T-helper 2 cell treated with Interferon-gamma antibody and Interleukin-4, amounts not matched to agents 100 ng/mL and 5 ng/mL, for 36 hours (primary cell): Measurements from ENCODE around the gene PRKACG. TPM values are rescaled to one million over a fixed set of nuclear protein-coding genes. Genes with fewer than 3 reads are reported as not detected.
"Not testable (repeated sequence)": the region's sequence is repeated elsewhere in the genome, so short reads cannot be mapped to it uniquely, and the experiment has no call there.

Experiments used
- intact Hi-C: fragments of 100-400 bp; cut with micrococcal nuclease; formaldehyde crosslinking; loops from one replicate; pipeline ENCODE4 v1.15.1; 2023
- total RNA-seq: library from RNA; stranded (reverse); gene quantifications from 2 replicates; pipeline ENCODE4 v1.2.3, GENCODE V29; 2022

PRKACG gene
- total RNA-seq, 1 donor from 2014 or later, result not detected

DNA sequence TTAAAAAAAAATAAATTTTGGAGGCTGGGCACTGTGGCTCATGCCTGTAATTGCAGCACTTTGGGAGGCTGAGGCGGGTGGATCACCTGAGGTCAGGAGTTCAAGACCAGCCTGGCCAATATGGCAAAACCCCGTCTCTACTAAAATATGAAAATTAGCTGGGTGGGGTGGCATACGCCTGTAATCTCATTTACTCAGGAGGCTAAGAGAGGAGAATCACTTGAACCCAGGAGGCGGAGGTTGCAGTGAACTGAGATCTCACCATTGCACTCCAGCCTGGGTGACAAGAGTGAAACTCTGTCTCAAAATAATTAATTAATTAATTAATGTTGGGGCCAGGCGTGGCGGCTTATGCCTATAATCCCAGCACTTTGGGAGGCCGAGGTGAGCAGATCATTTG is 27.0 kb downstream of the PRKACG start:
- intact Hi-C loops, result not testable (repeated sequence)

DNA sequence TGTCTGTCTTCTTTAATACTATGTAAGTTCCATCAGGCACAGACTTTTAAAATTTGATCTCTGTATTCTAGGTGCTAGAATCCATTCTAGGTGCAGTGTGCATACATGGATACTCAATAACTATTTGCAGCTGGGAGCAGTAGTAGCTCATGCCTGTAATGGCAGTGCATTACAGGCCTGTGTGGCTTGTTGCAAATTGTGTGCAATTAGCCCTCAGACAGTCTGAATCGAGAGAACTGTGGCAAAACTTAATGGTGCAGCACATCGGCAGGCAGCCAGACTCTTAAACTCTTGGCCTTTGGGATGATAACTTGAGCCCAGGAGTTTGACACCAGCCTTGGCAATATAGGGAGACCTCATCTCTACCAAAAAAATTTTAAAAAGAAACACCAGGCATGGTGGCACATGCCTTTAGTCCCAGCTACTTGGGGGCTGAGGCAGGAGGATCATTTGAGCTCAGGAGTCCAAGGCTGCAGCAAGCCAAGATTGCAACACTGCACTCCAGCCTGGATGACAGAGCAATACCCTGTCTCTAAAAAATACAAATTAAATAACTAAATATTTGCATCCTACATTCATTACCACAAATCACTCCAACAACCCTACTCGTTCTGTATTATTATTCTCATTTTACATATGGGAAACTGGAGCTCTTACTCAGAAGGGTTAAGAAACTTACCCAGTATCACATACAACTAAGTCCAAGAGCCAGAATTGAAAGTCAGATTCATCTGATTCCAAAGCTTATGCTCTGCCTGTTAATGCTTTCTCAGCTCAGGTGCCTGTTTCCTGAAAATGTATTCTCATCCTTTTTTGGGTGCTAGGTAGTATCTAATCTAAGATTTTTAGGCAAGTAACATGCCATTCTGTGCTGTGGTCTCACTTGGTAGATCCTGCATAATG is 30.1 kb downstream of the PRKACG start:
- intact Hi-C loops, result loop anchor here (5.0 kb wide), 1 partner anchor 276 kb away; the partner anchor contains the start of gene PIP5K1B

DNA sequence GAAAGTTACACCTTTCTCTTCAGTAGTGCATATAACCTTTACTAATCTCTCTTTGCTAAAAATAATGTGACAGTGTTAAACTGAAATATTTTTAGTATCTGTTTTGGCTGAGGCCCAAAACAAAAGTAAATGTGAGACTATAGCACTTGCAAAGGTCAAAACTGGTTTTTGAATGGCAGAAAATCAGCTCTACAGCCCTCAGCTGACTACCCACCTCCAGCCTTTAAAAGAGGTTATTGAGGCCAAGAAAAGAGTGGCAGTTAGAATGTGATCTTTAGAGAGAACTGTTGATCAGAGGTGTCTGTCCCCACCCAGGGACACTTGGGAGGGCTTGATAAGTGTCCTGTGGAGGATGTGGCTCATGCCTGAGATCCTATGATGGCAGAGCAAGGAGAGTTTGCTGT is 30.9 kb downstream of the PRKACG start:
- intact Hi-C loops, result loop anchor here (5.0 kb wide), 1 partner anchor 276 kb away; the partner anchor contains the start of gene PIP5K1B

DNA sequence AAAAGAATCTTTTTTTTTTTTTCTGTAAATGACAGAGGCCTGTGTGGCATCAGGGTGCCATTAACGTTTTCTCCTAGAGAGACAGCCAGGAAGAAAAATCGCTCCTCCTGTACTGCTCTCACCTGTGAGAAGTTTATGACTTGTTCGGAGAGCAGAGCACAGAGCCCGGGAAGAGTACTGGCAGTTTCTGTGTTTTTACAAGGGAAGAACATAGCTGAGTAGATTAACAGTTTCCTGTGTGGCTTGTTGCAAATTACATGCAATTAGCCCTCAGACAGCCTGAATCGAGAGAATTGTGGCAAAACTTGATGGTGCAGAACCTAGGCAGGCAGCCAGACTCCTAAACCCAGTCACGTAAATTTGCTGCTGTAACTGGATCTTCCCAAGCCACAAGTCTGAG is 32.1 kb downstream of the PRKACG start:
- intact Hi-C loops, result loop anchor here (2.0 to 5.0 kb wide), 2 partner anchors 17 to 274 kb away; partner anchors contain the start of gene PIP5K1B

- intact Hi-C loops, result loop anchor here (2.0 to 5.0 kb wide), 2 partner anchors 18 to 273 kb away; partner anchors contain the start of gene PIP5K1B
These were observed 33.5 kb downstream of the PRKACG start for GRCh38 chr9:68980341-68980914.

DNA sequence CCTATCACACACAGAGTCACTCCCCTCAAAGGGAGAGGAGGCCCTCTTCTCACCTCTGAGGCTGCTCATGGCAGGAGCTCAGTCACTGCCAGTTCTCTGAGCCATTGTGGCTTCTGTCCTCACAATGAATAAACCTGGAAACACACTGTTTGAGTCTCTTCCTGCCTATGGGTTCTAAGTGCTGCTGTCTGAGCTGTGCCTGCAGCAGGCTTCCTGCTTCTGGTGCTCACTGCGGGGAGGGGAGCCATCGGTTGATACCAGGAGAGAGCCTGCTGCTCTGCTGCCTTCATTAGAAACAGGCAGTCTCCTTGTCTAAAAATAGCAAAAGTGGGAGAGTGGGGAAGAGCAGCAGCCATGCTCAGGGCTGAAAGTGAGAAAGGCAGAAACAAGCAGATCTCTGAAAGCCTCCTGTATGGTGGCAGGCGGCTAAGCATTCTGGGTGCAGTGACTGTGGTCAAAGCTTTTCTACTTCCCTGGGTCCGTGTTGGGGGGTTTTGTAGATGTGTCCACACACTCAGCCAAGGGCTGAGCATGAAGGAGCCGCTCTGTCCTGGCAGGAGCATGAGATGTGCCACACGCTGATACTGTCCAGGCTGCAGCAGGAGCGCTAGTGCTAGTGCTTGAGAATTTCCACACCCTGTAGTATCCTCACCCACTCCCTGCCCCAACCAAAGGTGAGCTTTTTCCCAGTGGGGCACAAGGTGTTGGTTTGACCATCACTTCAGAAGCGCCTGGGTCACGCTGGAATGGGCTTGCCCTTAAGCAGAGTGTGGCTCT is 34.2 kb downstream of the PRKACG start:
- intact Hi-C loops, result loop anchor here (2.0 to 5.0 kb wide), 2 partner anchors 19 to 272 kb away; partner anchors contain the start of gene PIP5K1B

DNA sequence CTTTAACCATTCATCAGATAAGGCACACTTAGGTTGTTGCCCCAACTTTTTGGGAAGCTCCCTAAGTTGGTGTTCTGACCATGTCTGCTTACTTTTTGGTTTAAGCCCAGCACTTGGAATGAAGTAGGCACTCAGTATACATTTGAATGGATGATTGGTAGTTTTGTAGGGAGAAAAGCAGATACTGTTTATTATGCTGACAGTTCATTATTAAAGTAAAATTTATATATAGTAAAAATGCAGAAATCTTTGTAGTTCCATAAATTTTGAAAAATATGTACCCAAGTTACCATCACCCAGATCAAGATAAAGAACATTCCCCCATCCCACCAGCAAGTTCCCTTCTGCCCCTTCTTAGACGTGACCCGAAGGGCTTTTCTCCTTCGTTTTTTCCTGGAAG is 35.4 kb downstream of the PRKACG start:
- intact Hi-C loops, result no loop called here

DNA sequence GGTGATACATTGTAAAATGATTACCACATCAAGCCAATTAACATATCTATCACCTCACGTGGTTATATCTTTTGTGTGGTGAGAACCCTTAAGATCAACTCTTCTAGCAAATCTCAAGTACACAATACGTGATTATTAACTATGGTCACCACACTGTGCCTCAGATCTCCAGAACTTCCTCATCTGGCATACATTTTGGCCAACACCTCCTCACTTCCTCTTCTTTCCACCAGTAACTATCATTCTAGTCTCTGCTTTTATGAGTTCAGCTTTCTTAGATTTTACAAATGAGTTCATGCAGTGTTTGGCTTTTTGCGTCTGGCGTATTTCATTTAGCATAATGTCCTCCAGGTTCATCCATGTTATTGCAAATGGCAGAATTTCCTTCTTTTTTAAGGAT is 35.8 kb downstream of the PRKACG start:
- intact Hi-C loops, result no loop called here

- intact Hi-C loops, result loop anchor here (2.0 kb wide), 1 partner anchor 53 kb away; no protein-coding TSS in a partner anchor
These were observed 38.4 kb downstream of the PRKACG start for GRCh38 chr9:68975365-68976043.

DNA sequence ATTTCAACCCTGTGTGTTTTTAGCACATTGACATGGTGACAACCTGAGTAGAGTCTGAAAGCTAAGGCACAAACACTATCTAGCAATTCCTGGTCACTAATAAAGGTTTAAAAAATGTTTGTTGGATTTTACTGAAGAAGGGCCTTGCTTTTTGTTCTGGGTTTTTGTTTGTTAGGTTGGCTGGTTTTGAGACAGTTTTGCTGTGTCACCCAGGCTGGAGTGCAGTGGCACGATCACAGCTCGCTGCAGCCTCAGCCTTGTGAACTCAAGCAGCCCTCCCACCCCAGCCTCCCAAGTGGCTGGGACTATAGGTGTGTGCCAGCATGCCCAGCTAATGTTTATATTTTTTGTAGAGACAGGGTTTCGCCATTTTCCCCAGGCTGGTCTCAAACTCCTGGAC is 39.0 kb downstream of the PRKACG start:
- intact Hi-C loops, result loop anchor here (2.0 to 5.0 kb wide), 2 partner anchors 54 to 78 kb away; no protein-coding TSS in a partner anchor

GRCh38 chr9:68974431-68974830 is 39.5 kb downstream of the PRKACG start:
- intact Hi-C loops, result loop anchor here (2.0 to 5.0 kb wide), 2 partner anchors 54 to 77 kb away; no protein-coding TSS in a partner anchor

DNA sequence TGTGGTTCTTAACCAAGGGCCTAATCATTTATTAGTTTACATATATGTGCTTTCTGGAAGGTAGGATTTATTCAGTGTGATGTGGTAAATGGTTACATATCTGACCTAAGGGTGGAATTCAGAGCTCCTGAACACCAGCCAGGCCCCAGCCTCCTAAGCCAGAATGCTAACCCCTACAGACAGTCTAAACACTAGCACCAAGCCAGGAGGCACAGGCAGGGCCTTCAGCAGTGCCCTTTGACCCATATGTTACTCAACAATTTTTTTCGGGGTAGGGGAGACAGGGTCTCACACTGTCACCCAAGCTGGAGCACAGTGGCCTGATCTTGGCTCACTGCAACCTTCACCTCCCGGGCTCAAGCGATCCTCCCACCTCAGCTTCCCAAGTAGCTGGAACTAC is 40.3 kb downstream of the PRKACG start:
- intact Hi-C loops, result loop anchor here (2.0 to 5.0 kb wide), 2 partner anchors 55 to 76 kb away; no protein-coding TSS in a partner anchor

GRCh38 chr9:68970151-68970550 is 43.8 kb downstream of the PRKACG start:
- intact Hi-C loops, result loop anchor here (5.0 kb wide), 1 partner anchor 73 kb away; no protein-coding TSS in a partner anchor

DNA sequence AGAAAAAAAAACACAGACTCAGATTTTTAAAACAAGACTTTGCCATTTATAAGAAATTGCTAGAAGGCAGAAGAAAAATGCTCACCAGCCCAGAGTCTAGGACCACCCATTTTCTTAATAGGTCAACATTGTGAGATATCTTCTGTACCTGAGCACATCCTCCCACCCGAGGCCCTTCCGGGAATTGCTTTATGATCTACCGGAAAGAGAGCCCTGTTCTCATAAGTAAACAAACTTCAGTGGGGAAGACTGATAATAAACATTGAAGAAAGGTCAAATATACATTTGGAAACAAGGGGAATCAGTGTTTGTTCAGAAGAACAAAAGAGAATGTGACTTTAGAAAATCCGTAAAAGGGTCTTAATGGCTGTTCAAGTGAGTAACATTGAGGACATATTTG is 44.4 kb downstream of the PRKACG start:
- intact Hi-C loops, result no loop called here

DNA sequence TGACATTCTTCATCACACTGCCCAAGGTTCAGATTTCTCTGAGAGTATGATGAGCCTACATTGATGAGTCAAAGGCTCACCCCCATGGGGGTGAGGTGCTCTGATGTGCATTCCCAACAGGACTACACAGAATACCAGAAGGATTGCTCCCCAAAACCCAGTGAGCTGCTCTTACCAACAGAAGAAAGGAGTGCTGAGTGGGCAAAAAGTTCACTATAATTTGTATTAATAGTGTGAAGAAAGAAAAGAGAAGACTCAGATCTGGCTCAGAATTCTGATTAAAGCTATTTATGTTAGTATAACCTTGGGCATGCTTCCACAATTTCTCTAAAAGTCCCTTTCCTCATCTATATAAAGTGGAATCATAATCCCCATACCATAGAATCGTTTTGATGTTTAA is 46.1 kb downstream of the PRKACG start:
- intact Hi-C loops, result no loop called here

- intact Hi-C loops, result no loop called here
These were observed 47.4 kb downstream of the PRKACG start for GRCh38 chr9:68966496-68966944.

- intact Hi-C loops, result no loop called here
These were observed 49.1 kb downstream of the PRKACG start for GRCh38 chr9:68964765-68965164.

GRCh38 chr9:68964102-68964541 is 49.8 kb downstream of the PRKACG start:
- intact Hi-C loops, result no loop called here

DNA sequence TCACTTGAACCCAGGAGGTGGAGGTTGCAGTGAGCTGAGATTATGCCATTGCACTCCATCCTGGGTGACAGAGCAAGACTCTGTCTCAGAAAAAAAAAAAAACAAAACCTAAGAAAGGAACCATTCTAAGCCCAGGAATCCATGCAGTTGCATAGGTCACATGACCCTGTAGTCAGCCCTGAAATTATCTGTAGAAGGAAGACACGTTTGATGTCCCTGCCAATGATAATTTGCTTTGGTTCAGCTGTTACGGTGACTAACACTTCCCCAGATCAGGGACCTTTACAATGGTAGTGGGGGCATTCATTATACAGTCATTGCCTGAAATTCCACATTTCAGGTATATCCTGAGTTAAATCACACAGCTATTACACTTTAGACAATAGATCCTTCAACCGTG is 50.5 kb downstream of the PRKACG start:
- intact Hi-C loops, result no loop called here
